HG02623 (cell line): ENCODE results near the gene ADGRD1.

ENCODE experiments used
- ATAC-seq: cut with Tn5 transposase; IDR thresholded peaks from one replicate; pipeline ENCODE4 v1.9.1; 2021; ENCODE audit warnings: moderate library complexity; ENCODE audit not compliant: unreplicated experiment

Gene ADGRD1

DNA sequence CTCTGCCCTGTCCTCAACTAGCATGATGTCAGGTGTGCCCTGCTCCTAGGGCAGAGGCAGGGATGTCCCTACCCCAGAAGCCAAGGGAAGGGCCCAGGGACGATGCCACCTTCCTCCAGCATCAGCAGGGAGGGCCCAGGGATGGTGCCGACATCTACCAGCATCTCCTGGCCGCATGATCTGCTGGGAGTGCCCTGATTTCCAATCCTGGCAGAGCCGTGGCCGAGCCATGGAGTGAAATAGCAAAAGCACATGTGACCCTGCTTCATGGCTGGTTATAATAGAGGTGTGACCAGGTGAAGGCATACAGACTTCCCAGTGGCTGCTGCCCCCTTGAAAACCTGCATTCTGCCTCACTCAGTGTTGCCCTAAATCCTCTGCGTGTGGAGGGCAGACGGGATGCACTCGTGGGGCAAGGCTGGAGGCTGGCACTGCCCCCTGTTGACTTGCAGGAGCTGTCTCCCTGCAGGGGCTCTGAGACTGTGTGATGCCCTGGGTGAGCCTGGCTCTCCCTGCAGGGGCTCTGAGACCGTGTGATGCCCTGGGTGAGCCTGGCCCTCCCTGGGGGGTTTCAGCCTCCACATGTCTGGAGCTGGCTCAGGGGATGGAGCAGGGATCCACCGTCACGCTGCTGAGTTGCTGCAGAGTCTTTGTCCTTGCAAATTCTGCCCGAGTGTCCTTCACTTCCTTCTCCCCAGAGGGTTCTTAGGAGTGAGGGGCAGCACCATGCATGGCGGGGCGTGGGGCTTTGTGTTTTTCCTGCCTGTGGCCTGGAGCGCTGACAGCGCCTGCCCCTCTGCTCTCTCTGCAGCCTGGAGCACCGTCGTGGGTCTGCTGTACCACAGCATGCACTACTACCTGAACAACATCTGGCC, 51.7 kb downstream of the ADGRD1 start:
- no peak for ATAC-seq

DNA sequence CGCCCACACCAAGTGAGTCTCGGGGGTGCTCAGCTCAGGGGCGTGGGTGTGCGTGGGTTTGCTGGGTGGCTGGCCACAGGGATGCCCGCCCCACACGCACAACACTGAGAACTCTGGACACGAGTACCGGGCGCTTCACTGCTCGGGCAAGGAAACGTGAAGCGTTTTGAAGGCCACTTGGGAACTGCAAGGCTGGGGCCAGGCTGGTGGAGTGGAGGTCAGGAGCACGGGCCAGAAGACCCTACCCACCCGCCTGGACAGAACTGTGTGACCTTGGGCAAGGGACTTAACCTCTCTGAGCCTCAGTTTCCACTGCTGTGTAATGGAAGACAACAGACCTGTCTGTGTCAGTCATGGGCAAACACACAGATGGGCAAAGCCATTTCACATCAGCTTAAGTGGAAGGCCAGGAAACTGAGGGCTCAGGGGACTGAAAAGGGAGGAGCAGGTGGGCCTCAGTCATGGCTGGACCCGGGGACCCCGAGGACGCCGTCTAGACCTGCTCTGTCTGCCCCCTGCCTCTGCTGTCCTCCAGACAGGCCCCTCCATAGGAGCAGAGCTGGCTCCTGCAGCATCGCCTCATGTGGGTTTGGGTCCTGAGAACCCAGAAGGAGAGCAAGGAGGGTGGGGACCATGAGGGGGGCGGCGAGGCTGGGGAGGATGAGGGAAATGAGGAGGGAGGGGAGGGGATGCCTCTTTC, 52.5 kb downstream of the ADGRD1 start:
- ATAC-seq, result no peak

DNA sequence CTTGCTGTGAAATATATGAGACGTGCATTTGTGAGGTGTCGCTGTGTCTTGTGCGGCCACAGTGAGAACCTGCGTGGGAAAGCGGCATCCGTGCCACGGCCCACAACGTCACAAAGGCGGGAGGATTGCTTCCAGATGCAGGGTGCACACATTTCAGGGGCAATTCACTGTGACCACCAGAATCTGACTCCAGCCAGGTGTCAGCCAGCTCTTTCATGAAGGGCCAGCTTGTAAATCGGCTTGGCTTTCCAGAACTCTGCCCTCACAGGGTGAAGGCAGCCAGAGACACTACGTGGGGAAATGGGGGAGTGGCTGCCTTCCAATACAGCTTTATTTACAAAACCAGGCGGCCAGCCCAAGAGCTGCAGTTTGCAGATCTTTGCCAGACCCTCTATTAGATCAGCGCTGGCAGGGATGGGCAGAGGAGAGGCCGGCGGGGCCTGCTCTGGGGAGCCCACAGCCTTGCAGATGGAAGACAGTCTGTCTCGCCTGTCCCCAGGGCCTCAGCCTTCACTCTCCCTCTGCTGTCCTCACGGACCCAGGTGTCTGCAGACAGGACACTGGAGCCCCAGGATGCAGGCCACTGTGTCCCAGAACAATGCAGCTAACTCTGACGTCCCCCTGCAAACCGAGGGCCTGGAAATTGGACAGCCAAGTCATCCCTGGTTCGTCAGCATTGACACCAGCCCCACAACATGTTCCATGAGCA, 53.5 kb downstream of the ADGRD1 start:
- ATAC-seq, result no peak

DNA sequence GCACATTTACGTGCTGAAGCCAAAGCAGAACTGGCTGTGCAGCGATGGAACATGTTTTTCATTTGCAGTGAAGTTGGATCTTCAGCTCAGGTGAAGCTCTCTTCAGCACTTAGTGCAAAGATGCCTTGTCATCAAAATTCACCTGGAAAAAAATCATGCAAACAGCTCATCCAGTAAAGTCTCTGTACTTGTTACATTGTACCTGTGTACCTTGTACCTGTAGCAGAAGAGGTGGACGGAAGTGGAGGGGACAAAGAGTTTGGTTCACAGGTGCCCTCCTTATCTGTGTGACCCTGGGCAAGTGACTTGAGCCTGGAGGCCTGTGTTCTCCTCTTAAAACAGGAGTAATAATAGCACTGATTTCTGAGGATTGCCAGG, 54.0 kb downstream of the ADGRD1 start:
- no peak for ATAC-seq

DNA sequence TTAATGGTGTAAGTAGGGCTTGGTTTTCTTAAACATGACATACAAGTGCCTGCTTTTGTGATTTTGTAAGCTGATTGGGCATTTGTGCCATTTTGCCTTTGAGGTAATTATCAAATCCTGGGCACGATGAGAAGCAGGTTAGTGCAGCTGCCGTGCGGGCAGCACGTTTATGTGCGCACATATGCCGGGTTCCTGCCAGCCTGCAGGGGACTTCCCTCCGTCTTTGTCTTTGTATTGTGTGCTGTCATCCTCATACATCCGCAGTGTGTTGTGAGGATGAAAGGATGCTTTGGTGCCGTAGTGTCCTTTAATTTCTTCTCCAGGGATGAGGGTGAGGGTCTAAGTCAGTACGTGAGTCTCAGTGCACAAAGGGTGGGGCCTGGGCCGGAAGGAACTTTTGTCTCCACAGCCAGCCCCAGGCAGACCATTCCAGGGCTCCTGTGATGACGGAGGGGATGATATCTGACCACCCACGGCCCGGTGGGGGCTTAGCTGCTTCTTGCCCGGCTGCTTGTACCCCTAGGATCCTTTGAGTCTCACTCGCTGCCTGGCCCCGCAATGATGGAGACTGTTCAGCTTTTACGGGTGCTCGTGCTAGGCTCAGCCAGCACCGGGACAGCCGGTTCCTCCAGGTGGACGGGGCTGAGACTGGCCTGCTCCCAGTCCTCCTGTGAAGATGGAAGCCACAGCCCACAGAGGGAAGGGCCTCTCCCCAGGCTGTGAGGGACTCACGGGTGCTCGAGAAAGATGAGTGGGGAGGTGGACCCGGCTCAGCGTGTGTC, 54.6 kb downstream of the ADGRD1 start:
- no peak for ATAC-seq

DNA sequence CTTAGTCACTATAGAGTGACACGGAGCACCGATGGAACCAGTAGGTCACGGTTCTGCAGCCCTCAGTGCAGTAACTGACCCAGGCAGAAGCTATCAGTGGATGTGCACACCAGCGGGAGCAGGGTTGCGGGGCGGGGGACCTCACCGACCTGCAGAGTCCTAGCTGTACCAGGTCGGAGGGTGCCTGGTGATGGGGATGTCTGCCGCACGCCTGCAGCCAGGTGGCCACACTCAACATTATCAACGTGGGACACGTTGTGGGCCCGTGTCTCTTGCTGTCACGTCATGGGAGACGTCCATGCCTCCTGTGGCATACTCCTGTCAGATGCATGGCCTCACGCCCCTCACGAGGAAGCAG, 55.2 kb downstream of the ADGRD1 start:
- ATAC-seq, result no peak

DNA sequence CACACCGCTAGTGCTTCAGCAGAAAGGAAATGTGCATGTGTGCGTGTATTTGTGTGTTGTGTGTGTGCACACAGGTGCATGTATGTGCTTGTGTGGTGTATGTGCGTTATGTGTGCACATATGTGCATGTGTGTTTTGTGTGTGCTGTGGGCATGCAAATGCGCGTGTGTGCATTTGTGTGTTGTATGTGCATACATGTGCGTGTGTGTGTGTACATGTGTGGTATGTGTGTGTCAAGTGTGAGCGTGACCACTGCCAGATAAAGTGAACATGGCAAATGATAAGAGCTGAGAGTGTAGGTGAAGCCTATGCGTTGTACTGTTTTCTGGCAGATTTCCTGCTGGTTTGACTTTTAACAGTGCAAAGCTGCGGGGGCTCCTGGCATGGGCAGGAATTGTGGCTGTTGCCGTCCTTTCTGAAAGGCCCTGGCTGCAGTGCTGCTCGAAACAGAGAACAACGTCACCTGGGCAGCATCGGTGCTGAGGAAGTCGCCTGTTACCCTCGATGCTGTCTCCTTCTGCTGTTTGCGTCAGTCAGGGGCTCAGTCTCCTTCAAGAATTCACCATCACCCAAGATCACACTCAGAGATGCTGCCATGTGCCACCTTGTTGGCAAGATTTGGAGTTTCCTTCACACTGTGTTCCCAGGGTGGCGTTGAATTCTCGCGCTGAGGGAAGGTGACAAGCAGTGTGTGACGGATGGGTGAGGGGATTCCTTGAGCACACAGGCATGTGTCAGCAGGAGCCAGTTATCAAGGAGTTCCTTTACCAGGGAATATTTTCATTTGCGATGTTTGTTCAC, 56.1 kb downstream of the ADGRD1 start:
- ATAC-seq, result no peak

DNA sequence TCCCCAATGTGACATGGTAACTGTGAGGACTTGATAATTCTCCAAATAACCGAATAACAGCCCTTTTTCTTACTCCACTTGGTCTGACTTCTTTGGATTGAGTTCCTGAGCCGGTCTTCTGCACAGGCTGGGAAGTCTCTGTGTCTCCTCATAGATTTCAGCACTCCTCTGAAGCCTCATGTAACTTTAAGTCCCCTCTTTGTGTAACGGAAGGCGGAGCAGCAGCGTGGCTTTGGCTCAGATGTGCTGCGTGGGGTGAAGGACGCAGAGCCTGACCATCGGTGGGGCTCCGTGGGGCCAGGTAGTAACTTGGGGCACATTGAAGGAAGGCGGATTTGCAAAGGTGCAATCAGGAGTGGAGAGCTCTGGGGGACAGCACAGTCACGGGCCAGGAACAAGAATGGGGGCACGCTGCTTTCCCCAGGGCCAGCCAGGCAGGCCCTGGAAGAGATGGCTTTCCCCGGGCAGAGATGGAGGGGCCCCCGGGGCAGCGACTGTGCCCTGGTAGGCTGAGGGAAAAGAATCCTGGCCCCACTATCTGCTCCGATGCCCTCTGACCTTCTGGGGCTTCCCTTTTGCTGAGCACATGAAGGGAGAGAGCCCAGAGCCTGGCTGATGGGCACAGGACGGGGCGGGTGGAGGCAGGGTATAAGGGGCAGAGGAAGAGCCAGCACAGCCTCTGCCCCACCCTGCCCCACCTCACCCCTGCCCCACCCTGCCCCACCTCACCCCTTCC, 56.9 kb downstream of the ADGRD1 start:
- no peak for ATAC-seq

DNA sequence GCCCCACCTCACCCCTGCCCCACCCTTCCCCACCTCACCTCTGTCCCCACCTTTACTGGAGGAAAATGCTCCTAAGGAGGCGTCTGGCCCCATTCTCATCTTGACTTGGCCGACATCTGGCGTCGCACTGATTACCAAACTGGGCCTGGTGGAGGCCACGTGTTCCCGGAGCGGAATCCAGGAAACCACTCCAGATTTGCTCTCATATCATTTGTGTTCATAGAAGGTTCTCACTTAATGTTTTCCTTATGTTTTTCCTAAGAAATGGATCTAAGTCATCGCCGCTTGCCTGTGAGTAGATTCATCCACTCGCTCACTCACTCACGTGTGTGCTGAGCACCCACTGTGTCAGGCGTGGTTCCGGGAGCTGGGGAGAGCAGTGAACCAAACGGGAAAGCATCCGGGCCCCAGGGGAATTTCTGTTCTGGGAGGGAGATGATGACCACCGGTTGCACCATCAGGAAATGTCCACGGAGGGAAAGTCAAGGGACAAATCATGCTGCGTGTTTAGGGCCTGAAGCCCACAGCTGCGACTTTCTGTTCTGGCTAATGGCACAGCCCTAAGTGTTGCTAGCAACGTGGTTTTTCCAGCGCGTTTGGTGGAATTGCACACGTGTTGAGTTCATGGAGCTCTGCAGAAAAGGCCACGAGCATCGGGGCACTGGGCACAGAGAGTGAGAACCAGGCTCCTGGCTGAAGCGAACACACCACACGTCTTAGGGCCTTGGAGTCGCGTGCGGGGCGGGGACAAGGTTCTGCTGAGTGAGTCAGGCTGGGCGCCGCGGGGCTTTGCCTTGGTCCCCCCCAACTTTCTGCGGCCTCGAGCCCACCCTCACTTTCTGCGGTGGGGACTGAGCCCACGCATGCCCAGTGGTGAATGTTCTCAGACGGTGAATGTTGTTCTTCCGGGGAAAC, 57.7 kb downstream of the ADGRD1 start:
- ATAC-seq, result no peak

DNA sequence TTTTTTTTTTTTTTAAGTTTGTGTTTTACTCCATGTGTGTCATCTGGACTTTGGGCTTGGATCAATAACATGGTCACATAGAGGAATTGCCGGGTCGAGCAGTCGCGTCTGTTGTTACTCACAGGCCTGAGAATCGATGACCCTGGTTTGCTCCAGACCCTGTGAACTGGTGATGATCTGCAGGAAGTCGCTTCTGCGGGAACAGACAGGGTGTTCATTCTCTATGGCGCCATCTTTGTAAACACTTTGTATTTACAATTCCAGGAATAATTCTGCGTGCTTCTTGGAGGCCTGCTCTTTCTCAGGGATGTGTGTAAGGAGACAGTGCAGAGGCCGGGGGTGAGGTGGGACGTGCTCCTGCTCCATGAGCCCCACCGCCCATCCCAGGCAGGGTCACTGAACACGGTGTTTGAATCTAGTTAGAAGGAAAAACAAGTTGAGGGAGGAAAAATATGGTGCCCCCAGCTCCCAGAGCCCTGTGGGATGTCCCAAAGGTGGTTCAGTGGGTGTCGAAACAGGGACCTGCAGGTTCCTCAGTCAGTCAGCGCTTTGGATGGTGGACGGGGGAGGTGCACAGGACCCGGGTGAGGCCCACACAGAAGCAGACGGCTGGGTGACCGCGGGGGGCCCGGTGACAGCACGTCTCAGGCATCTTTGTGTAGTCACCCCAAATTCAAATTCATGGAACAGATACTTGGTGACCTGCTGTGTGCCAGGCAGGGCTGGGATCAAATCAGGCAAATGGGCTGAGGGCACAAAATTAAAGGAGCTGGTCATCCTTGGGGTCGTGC, 58.8 kb downstream of the ADGRD1 start:
- ATAC-seq, result no peak

DNA sequence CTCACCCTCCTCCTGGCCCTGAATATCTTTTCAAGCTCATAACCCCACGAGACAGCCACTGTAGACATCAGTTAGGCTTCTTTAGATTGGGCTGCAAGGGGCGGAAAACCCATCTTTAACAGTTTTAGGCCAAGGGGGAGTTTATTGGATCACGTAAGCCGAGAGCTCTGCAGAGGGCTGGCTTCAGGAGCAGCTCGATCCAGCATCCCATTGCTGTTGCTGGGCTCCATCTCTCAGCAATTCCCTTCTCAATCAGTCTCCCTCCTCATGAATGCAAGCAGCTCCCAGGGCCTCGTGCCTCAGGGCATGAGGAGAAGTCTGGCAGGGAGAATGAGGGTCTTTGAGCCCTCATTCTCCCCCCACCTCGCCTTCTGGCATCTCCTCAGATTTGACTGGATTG, 59.4 kb downstream of the ADGRD1 start:
- no peak for ATAC-seq

DNA sequence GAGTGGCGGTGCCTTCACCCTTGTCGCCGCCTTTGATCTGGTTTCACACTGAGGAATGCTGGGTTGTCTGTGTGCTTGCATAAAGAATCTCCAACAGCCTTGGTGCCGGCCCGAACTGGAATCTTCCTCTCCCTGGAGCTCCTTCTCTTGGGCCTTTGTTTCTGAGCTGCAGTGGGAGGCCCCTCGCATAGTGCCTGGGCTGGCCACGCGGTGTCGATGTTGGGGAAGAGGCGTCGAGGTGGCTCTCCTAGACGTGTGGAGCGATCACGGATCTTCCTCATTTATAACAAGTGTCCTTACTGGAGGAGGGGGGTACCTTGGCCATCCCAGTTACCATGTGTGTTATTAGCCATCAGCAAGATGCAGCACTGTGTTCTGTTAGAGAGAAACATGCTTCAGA, 60.6 kb downstream of the ADGRD1 start:
- ATAC-seq, result no peak

DNA sequence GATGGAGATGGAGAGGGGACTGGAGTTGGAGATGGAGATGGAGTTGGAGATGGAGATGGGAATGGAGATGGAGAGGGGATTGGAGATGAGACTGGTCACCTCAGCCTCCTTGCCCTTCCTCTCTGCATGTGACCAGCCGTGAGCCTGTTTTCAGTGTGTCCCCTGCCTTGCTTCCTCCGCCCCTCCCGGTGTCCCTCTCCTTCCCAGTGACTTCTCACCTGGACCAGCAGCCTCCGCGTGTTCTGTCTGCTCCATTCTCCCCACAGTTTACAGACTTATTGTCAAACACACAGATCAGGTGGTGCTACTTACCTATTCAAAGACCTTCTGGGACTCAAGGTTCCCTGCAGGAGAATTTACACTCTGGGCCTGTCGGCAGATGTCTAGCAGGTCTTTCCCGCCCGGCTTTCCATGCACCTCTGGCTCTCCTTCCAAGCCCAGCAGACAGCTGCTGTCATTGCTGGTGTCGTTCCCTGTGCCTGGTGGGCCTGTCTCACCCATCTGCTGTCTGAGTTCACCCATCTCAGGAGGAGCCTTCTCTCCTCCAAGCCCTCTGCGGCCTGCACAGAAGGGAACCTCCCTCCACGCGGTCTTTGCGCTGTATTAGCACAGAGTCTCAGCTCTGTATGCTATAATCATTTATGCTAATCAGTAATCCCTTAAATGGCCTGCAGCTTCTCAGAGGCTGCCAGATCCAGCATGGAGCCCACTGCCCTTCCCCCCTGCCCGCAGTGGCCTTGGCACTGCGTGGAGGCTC, 62.1 kb downstream of the ADGRD1 start:
- ATAC-seq, result no peak

DNA sequence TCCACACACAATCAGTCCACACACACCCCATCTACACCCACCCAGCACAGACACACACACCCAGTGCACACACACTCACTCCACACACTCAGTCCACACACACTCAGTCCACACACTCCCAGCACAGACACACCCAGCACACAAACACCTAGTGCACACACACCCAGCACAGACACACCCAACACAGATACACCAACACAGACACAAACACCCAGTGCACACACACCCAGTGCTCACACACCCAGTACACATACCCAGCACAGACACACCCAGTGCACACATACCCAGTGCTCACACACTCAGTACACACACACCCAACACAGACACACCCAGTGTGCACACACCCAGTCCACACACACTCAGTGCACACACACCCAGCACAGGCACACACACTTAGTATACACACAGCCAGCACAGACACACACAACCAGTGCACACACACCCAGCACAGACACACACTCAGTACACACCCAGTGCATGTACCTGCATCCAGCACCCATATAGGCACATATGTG, 63.8 kb downstream of the ADGRD1 start:
- ATAC-seq, result no peak

DNA sequence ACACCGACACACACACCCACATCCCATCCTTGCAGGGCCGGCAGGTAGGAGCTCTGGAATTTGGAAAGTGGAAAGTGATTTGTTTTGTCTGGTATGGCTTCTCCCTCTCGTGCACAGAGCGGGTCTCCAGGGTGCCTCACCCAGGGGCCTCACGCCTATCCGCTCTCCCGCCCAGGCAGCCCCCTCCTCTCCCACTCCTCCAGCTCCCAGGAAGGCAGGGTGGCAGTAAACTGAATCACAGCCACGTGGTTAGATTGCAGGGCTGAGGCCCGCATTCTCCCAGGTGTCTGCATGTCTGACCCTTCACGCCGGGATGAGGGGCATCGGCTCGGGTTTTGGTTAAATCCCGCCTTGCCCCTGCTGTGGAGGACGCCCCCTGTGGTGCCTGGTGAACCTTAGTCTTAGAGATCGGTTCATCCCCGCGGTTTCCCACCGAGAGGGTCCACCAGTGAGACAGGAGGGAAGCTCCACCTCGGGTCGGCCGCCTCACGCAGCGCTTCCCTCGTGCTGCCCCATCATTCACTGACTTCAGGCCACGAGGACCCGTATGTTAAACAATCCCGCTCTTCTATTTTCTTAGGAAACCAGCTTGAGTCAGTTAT, 64.4 kb downstream of the ADGRD1 start:
- no peak for ATAC-seq

DNA sequence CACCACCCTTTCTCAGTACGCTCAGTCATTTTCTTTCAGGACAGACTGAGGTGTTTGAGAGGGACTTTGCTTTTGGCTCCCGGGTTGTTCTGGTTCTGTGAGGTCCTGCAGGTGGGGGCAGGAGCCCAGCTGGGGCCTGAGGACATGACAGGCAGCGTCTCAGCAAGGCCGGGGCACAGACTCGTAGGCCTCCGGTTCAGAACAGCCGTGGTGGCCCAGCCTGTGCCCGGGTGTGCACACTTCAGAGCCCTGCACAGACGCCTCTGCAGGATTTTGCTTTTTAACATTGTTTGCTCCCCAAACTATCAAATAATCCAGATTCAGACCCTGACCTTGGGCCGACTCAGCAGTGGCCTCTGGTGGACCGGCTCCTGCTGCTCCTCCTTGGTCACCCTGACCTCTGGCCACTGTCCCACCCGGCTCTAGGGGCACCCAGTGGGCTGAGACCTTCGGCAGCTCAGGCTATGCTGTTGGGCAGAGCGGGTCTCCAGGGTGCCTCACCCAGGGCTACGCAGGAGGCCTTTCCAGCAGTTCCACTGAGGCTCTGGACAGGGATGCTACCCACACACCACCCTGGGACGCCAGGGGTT, 65.2 kb downstream of the ADGRD1 start:
- no peak for ATAC-seq
